Medulla oblongata (tissue), 1 donor: ENCODE measurements around the gene SLX4IP.
"Not testable (repeated sequence)": the region's sequence is repeated elsewhere in the genome, so short reads cannot be mapped to it uniquely, and the experiment has no call there.

Experiments used
- DNase-seq: peaks from one replicate; pipeline ENCODE4 v3.0.0-alpha.2; 2015; ENCODE audit errors: extremely low spot score

SLX4IP gene

GRCh38 chr20:10434832-10435812 lies at the start of gene SLX4IP:
Gene SLX4IP, plus strand, starts transcription at chr20:10435305. Its CDS starts 22,900 bp downstream, at chr20:10458205.
- DNase-seq, result peak; percentile 98

GRCh38 chr20:10385850-10386544 lies 49.1 kb upstream of the SLX4IP start:
- no peak for DNase-seq

- no peak for DNase-seq
These were observed 47.4 kb upstream of the SLX4IP start for GRCh38 chr20:10387686-10388085.

- DNase-seq, result no peak
These were observed 46.5 kb upstream of the SLX4IP start for GRCh38 chr20:10388597-10388996.

GRCh38 chr20:10390709-10391108 lies 44.4 kb upstream of the SLX4IP start:
- no peak for DNase-seq

- not testable (repeated sequence) for DNase-seq
These were observed 40.4 kb upstream of the SLX4IP start for GRCh38 chr20:10394752-10395151.

- no peak for DNase-seq
These were observed 36.2 kb upstream of the SLX4IP start for GRCh38 chr20:10398834-10399369.

- no peak for DNase-seq
These were observed 32.0 kb upstream of the SLX4IP start for GRCh38 chr20:10402938-10403608.

- no peak for DNase-seq
These were observed 31.0 kb upstream of the SLX4IP start for GRCh38 chr20:10404023-10404628.

- DNase-seq, result no peak
These were observed 30.1 kb upstream of the SLX4IP start for GRCh38 chr20:10404959-10405530.

GRCh38 chr20:10408108-10408813 lies 26.8 kb upstream of the SLX4IP start:
- no peak for DNase-seq

GRCh38 chr20:10411673-10412072 lies 23.4 kb upstream of the SLX4IP start:
- no peak for DNase-seq

GRCh38 chr20:10412591-10413408 lies 22.3 kb upstream of the SLX4IP start:
- DNase-seq, result no peak

GRCh38 chr20:10415013-10415650 lies 20.0 kb upstream of the SLX4IP start:
- no peak for DNase-seq

GRCh38 chr20:10417218-10417617 lies 17.9 kb upstream of the SLX4IP start:
- not testable (repeated sequence) for DNase-seq

- DNase-seq, result no peak
These were observed 15.5 kb upstream of the SLX4IP start for GRCh38 chr20:10419550-10420133.

GRCh38 chr20:10423735-10424134 lies 11.4 kb upstream of the SLX4IP start:
- no peak for DNase-seq

GRCh38 chr20:10427060-10427692 lies 7.9 kb upstream of the SLX4IP start:
- peak; percentile 77 for DNase-seq
